Tibial nerve (tissue), 4 donors: Measurements from ENCODE around the gene THEM4.

ENCODE experiments used
- EP300 ChIP-seq, 2 donors: sonication (generic); formaldehyde crosslinking; IDR thresholded peaks; one replicate each; pipeline ENCODE4 v1.6.1; 2017; ENCODE audit warnings: antibody characterized with exemption in 2 of 2, mild to moderate bottlenecking in 1 of 2
- TF ChIP-seq, protein P1 (sequence below), 5 experiments: fragments of 200-600 bp in 3 of 5; fragments of 450-650 bp in 2 of 5; sonication (generic) in 3 of 5; IDR thresholded peaks; one replicate each; pipeline ENCODE4 v1.5.1; 2016 to 2019; ENCODE audit warnings: antibody characterized with exemption in 5 of 5, mild to moderate bottlenecking in 3 of 5, moderate library complexity in 2 of 5

DNA sequence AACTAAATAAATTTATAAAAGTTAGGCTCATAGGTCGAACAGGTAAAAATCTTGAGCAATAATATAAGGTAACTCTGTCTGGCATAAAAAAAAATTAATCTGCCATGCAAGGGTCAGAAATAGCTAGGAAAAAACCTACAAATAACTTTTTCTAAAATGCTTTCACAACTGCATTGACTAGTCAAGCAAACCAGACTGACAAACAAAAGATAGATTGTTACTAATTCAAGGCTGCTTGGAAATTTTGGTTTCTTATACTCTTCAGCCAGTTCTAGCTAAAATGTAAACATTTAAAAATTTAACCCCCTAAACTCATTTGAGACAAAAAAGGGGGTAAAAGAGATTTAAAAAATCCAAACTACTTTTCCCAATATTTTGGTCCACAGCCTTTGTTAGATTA is 43.5 kb upstream of the THEM4 start:
- TF ChIP-seq, protein P1, sequence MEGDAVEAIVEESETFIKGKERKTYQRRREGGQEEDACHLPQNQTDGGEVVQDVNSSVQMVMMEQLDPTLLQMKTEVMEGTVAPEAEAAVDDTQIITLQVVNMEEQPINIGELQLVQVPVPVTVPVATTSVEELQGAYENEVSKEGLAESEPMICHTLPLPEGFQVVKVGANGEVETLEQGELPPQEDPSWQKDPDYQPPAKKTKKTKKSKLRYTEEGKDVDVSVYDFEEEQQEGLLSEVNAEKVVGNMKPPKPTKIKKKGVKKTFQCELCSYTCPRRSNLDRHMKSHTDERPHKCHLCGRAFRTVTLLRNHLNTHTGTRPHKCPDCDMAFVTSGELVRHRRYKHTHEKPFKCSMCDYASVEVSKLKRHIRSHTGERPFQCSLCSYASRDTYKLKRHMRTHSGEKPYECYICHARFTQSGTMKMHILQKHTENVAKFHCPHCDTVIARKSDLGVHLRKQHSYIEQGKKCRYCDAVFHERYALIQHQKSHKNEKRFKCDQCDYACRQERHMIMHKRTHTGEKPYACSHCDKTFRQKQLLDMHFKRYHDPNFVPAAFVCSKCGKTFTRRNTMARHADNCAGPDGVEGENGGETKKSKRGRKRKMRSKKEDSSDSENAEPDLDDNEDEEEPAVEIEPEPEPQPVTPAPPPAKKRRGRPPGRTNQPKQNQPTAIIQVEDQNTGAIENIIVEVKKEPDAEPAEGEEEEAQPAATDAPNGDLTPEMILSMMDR (IDR thresholded peaks at IDR 0.05), result no peak
- TF ChIP-seq EP300 (IDR thresholded peaks at IDR 0.05), result no peak
